GM18505 (cell line): ENCODE measurements around the gene MDN1.

Experiments used
- ATAC-seq: cut with Tn5 transposase; IDR thresholded peaks from one replicate; pipeline ENCODE4 v1.9.1; 2021; ENCODE audit not compliant: unreplicated experiment
- POLR2A ChIP-seq: IDR thresholded peaks from 4 replicates; pipeline ENCODE4 v1.6.1; 2011; ENCODE audit warnings: borderline replicate concordance; ENCODE audit not compliant: insufficient read depth, insufficient read length; ENCODE audit errors: extremely low read depth

Gene MDN1

GRCh38 chr6:89680150-89680549, 139.4 kb downstream of the MDN1 start:
- no peak for ATAC-seq
- TF ChIP-seq POLR2A: no peak

- ATAC-seq: no peak
- no peak for TF ChIP-seq POLR2A
These were observed 140.1 kb downstream of the MDN1 start for GRCh38 chr6:89679215-89680120.

- ATAC-seq: no peak
- no peak for TF ChIP-seq POLR2A
These were observed 141.1 kb downstream of the MDN1 start for GRCh38 chr6:89678531-89678930.

GRCh38 chr6:89675949-89676748, 143.4 kb downstream of the MDN1 start:
- no peak for TF ChIP-seq POLR2A
- no peak for ATAC-seq

GRCh38 chr6:89670935-89671565, 148.5 kb downstream of the MDN1 start:
- no peak for ATAC-seq
- no peak for TF ChIP-seq POLR2A

GRCh38 chr6:89669002-89669401, 150.6 kb downstream of the MDN1 start:
- no peak for TF ChIP-seq POLR2A
- ATAC-seq: no peak

- TF ChIP-seq POLR2A: no peak
- no peak for ATAC-seq
These were observed 151.6 kb downstream of the MDN1 start for GRCh38 chr6:89667872-89668556.

- TF ChIP-seq POLR2A: no peak
- no peak for ATAC-seq
These were observed 156.9 kb downstream of the MDN1 start for GRCh38 chr6:89662659-89663223.

GRCh38 chr6:89661559-89661958, 158.0 kb downstream of the MDN1 start:
- no peak for TF ChIP-seq POLR2A
- no peak for ATAC-seq

GRCh38 chr6:89660981-89661380, 158.6 kb downstream of the MDN1 start:
- TF ChIP-seq POLR2A: no peak
- ATAC-seq: no peak

GRCh38 chr6:89657445-89658158, 162.0 kb downstream of the MDN1 start:
- TF ChIP-seq POLR2A: no peak
- no peak for ATAC-seq

GRCh38 chr6:89655122-89655521, 164.5 kb downstream of the MDN1 start:
- ATAC-seq: no peak
- no peak for TF ChIP-seq POLR2A

- no peak for TF ChIP-seq POLR2A
- no peak for ATAC-seq
These were observed 169.0 kb downstream of the MDN1 start for GRCh38 chr6:89650579-89650978.

- ATAC-seq: no peak
- TF ChIP-seq POLR2A: no peak
These were observed 169.9 kb downstream of the MDN1 start for GRCh38 chr6:89649682-89650081.
